EH (cell line): ENCODE measurements around the gene KCNF1.

Experiments used
- DNase-seq: peaks from one replicate; pipeline ENCODE4 v3.0.0-alpha.2; 2015; ENCODE audit warnings: low read depth

The KCNF1 gene

GRCh38 chr2:10947005-10947440 is 35.3 kb downstream of the KCNF1 start:
- peak; percentile 49 for DNase-seq

GRCh38 chr2:10947446-10948187 is 35.9 kb downstream of the KCNF1 start:
- peak; percentile 10 for DNase-seq

- no peak for DNase-seq
These were observed 36.4 kb downstream of the KCNF1 start for GRCh38 chr2:10948188-10948564.

DNA sequence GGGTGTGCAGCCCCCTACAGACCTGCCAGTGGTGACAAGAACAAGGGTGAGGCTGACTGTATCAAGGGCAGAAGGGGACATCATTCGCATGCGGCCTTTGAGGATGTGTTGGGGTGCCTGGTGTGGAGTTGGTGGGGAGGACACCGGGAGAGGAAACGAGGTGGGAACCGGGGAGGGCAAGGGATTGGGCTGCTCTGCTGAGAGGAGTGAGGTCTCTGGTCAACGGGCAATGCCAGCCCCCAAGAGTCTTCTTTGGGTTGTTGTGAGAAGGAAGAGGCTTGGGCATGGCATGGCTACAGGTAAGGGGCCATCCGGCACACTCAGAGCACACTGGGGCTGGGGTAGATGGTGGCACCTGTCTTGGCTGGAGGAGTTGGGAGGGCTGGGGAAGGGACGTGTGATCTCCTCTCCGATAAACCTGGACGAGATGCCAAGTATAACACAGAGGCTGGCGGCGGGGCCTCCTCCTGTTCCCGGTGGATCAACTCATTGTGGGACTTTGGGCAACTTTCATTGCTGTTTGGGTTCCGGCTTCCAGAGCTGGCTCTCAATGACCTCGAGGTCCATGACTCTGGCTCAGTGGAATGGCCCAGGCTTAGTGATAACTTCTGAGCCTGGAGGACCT is 37.0 kb downstream of the KCNF1 start:
- no peak for DNase-seq

DNA sequence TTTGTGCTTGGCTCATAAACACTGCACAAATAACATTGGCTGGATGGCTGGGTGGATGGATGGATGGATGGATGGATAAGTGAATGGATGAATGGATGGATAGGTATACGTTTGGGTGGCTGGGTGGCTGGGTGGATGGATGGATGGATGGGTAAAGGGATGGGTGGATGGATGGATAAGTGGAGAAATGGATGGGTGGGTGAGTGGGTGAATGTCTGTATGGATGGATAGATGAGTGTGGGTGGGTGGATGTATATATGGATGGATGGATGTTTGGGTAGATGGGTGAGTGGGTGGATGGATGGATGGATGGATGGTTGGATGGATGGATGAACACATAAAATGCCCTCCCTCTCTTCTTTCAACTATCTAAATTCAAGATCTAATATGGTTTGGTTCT is 38.1 kb downstream of the KCNF1 start:
- no peak for DNase-seq

DNA sequence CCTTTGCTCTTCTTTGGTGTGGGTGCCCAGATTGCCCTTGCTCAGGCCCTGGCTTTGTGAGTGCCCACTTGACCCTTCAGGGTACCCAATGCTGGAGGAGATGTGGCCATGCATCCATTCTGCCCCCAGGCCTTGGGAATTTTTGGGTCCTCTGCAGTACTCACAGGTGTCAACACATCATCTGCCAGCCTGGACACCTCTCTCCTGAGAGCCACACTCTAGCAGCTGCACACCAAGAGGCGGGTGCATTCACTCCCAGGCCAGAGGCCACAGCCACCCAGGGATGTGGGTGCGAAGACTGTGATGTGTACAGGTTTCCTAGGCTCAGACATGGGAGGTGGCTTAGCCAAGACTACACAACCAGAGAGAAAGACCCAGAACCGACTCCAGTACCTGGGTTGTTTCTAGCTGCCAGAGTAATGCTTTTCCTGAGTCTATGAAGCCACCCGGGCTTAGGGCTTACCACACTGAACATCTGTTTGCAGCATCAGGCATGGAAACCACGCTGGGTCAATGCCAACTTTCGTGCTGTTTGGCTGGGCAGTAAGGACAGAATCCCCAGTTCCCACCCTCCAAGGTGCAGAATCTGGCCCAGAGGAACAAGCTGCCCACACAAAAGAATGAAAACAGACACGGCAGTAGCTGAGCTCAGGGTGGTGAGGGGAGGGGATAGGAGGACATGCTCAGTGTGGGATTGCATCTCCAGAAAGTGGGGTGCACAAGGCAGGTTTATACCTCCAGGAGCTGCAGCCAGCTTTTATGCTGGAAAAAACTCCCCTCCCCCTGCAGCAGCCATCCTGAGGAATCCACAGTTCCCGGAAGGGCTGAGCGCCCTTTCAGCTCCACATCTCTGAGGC is 40.1 kb downstream of the KCNF1 start:
- DNase-seq: no peak

- DNase-seq: no peak
These were observed 42.7 kb downstream of the KCNF1 start for GRCh38 chr2:10954416-10954815.

DNA sequence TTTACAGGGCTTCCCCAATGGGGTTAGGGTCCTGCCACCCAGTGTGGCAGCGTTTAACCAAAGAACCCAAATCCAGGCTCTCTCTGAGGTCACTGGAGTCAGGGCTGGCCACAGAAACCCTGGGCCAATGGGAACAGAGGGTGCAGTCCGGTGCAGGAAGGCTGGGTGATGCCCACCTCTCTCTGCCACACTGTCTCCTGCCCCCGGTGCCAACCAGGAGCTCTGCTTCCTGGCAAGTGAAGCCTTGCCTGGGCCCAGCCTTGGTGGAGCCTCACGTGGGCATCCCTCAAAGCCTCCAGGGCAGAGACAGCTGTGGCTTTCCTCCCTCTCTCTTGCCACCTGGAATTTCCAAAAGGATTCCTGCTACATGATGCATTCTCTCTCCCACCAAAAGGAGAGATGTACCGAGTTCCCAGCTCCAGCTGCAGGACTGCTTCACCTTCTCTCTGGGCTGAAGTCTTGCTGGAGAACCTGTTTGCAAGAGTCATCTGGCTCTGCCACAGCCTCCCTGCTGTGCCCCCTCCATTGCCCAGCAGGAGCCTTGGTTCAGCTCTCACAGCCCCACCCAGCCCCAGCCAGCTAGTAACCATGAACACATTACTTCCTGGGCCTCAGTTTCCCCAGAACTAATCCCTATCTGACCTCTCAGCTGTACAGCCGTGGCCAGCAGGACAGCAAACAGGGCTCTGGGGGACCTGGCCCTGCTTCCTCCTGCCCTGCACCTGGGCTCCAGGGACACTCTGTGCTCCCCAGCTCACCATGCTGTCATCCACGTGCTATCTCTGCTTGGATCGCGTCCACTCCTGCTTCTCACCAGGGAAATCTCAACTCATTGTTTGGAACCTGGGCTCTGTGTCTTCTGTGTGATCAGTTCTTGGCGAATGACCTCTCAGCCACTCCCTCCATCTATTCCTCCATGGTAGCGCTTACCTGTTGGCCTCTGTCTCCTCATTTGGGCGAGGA is 43.4 kb downstream of the KCNF1 start:
- peak; percentile 36 for DNase-seq

DNA sequence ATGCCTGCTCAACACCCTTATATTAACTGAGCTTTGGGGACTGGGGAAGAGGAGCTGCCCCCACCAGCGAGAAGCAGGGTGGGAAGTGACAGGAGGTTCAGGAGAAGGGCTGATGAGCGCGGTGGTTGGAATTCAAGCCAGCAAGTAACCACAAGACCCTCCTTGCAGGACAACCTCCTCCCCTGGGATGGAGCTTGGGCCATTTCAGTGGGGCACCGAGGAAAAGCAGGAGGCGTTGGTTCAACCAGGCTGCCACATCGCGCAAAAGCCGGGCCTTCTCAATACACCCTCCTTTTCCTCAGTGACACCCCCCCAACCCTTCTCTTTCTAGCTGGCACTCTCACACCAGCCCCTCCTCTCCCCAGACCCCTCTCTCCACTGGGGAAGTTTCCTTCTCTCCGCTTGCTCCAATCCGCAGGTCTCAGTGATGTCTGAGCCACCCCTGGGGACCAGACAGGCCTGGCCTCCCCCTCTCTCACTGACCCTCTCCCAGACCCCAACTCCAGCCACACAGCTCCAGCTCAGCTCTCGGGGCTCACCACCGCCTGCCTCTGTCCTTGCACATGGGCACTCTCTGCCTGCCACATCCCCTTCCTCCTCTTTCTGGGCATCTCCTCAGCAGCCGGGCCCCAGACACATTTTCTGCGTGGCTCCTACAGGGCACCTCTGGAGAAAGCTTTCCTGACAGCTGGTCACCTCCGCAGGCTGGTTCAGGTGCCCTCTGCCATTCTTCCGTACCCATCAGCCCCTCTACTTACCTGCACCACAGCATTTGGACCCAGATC is 44.5 kb downstream of the KCNF1 start:
- no peak for DNase-seq

DNA sequence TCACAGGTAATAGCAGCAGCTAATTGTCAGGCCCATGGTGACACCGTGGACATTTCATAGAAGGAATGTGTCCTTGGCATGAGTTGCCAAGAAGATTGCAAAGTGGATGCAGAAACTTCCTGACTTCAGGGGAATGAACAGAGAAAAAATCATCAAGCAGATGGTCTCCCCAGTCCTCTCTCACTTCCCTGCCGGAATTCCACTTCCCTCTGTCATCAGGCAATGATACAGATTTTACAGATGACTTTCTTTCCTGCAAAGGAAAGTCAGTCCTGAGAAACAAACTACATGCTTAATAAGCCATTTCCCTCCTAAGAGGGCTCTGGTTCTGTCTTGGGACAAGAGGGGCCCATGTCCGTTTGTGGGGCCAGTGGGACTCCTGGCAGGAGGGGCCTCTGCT is 45.7 kb downstream of the KCNF1 start:
- DNase-seq: peak; percentile 68

- peak; percentile 31 for DNase-seq
These were observed 46.7 kb downstream of the KCNF1 start for GRCh38 chr2:10958452-10958851.

DNA sequence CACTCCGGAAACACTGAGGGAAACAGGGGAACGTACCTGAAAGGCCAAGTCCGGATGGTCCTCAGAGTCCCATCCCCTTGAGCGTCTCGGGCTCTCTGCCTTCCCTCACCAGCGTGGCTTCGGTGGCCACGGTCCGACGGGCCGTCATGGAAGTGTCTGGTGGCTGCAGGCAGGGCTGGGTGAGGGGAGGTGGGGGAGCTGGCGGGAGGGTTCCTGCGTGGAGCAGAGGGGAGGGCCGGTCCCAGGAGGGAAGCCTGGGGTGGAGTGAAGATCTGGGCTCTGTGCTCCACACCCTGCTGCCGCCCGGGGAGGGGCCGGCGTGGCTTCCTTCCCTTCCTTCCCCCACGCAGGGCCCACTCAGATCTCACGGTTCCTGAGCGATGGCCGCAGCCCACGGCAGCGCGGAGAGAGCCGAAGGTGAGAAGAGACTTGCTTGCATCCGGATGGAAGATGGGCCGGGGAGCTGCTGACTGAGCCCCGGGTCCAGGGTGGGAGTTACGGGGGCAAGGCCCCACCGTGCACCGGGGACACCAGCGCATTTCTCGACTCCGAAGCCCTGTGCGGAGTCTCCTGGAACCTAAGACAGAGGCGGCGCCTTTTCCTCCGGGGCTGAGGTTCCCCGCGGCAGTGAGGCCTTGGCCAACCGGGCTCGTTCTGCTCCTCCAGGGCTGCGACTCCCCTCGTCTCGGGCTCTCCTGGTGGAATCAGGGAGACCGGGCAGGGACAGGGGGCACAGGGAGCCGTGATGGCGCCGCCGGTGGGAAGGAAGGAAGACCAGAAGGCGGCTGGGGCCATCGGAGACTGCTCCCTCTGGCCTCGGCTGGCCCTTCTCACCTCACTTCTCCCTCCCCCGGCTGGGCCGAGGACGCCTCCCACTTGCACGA is 49.1 kb downstream of the KCNF1 start:
- DNase-seq: no peak

- DNase-seq: no peak
These were observed 49.7 kb downstream of the KCNF1 start for GRCh38 chr2:10961490-10961875.

- DNase-seq: no peak
These were observed 50.3 kb downstream of the KCNF1 start for GRCh38 chr2:10962004-10962403.

DNA sequence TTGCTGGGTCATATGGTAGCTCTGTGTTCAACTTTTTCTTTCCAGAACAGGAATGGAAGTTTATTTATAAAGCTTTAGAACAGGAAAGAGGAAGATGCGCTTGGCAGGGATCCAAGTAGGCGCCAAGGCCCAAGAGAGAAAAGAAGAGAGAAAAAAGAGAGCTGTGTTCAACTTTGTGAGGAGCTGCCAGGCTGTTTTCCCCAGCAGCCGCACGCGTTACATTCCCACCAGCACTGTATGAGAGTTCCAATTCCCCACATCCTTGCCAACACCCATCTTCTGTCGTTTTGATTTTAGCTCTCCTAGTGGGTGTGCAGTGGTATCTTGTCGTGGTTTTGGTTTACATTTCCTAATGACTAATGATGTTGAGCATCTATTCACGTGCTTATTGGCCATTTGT is 51.4 kb downstream of the KCNF1 start:
- peak; percentile 93 for DNase-seq
